GM12878 (cell line): ENCODE data around the gene XPO6.

Experiments used
- POLR2A ChIP-seq: IDR thresholded peaks from 2 replicates; pipeline ENCODE4 v1.6.1; 2011; ENCODE audit warnings: low read depth, mild to moderate bottlenecking, low read length
- POLR2AphosphoS2 ChIP-seq: IDR thresholded peaks from 2 replicates; pipeline ENCODE4 v1.6.1; 2011; ENCODE audit warnings: low read depth, mild to moderate bottlenecking, low read length, improper control_type of control experiment, moderate library complexity
- TF ChIP-seq, protein P1 (sequence below): IDR thresholded peaks from 2 replicates; pipeline ENCODE4 v1.6.1; 2012; ENCODE audit warnings: low read depth, low read length, improper control_type of control experiment
- TF ChIP-seq, protein P2 (sequence below): fragments of 450-650 bp; conservative IDR thresholded peaks from 2 replicates; pipeline ENCODE4 v1.6.1; 2017; ENCODE audit warnings: mild to moderate bottlenecking, moderate library complexity
- TF ChIP-seq, protein P3 (sequence below), 3 experiments: IDR thresholded peaks in 2 of 3; conservative IDR thresholded peaks in 1 of 3; 2 replicates each; pipeline ENCODE4 v1.5.1; 2011; ENCODE audit warnings: low read depth in 3 of 3, low read length in 3 of 3, mild to moderate bottlenecking in 3 of 3, control low read depth in 2 of 3, moderate library complexity in 2 of 3, inconsistent platforms in 1 of 3, mixed read lengths in 1 of 3; ENCODE audit not compliant: control insufficient read depth in 2 of 3, insufficient read depth in 1 of 3; ENCODE audit errors: extremely low read depth in 1 of 3

DNA sequence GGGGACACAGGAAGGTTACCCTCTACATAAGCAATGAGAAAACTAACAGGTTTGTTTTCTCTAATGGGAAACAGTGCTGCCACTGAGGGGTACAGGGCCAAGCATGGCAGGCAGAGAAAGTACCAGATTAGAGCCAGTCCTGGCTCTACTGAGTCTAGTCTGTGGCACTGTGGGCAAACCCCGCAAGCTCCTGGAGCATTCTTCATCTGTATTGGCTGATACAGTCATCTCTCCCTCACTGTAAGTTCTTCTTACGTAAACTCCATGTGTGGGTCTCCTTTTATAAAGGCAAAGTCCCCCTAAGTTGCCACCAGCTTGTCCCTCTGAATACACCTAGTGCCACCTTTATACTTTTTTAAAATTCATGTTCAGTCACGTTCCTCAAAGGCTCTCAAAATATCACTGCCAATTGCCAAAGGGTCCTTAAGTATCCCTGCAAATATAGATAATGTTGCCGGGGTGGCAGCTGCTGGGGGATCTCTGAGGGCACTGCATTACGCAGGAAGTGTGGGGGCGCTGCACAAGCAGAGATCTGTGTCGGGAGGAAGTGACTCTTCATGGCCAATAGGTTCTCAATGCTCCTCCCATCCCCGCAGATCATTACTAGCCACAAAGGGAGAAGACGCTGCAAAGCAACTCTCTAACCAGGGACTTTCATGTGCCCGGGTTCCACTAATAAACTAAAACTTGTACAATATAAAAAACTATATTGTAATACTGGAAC lies 18.8 kb downstream of the XPO6 start:
- TF ChIP-seq POLR2A: peak; percentile 28; the same call in 1 of the 2 replicates
- TF ChIP-seq, protein P1, sequence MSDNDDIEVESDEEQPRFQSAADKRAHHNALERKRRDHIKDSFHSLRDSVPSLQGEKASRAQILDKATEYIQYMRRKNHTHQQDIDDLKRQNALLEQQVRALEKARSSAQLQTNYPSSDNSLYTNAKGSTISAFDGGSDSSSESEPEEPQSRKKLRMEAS: no peak
- TF ChIP-seq, protein P2, sequence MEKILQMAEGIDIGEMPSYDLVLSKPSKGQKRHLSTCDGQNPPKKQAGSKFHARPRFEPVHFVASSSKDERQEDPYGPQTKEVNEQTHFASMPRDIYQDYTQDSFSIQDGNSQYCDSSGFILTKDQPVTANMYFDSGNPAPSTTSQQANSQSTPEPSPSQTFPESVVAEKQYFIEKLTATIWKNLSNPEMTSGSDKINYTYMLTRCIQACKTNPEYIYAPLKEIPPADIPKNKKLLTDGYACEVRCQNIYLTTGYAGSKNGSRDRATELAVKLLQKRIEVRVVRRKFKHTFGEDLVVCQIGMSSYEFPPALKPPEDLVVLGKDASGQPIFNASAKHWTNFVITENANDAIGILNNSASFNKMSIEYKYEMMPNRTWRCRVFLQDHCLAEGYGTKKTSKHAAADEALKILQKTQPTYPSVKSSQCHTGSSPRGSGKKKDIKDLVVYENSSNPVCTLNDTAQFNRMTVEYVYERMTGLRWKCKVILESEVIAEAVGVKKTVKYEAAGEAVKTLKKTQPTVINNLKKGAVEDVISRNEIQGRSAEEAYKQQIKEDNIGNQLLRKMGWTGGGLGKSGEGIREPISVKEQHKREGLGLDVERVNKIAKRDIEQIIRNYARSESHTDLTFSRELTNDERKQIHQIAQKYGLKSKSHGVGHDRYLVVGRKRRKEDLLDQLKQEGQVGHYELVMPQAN: no peak
- TF ChIP-seq, protein P3, sequence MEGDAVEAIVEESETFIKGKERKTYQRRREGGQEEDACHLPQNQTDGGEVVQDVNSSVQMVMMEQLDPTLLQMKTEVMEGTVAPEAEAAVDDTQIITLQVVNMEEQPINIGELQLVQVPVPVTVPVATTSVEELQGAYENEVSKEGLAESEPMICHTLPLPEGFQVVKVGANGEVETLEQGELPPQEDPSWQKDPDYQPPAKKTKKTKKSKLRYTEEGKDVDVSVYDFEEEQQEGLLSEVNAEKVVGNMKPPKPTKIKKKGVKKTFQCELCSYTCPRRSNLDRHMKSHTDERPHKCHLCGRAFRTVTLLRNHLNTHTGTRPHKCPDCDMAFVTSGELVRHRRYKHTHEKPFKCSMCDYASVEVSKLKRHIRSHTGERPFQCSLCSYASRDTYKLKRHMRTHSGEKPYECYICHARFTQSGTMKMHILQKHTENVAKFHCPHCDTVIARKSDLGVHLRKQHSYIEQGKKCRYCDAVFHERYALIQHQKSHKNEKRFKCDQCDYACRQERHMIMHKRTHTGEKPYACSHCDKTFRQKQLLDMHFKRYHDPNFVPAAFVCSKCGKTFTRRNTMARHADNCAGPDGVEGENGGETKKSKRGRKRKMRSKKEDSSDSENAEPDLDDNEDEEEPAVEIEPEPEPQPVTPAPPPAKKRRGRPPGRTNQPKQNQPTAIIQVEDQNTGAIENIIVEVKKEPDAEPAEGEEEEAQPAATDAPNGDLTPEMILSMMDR (IDR thresholded peaks at IDR 0.05 in 2 of 3, conservative IDR thresholded peaks at IDR 0.05 in 1 of 3; ENCODE audit: control insufficient read depth in 2 of 3, extremely low read depth in 1 of 3, insufficient read depth in 1 of 3, low read depth in 3 of 3, low read length in 3 of 3): peak; percentile 16 to 44 (median 36); a peak in 4 of 6 replicates
- TF ChIP-seq POLR2AphosphoS2: no peak
